Activated B cell treated with CpG ODN at 0.5 μM for 24 hours (primary cell): ENCODE data around the gene RNASE7. TPM values are rescaled to one million over a fixed set of nuclear protein-coding genes. Genes with fewer than 3 reads are reported as not detected.
A peak's percentile ranks its signal among the peaks of the same experiment; 100 is the strongest.

ENCODE experiments used
- ATAC-seq: fragments of 200-7000 bp; cut with Tn5 transposase; one replicate; pipeline ENCODE4 v1.10.0; 2021; ENCODE audit warnings: low read depth, mild to moderate bottlenecking, moderate library complexity
- CTCF ChIA-PET: fragments of 350-600 bp; sonication (Branson Sonifier 250); formaldehyde crosslinking; loops from one replicate; lab custom pipeline; 2021; ENCODE audit warnings: antibody characterized with exemption; lab: Charles Lee
- POLR2A ChIA-PET: fragments of 350-600 bp; sonication (Branson Sonifier 250); formaldehyde crosslinking; loops from one replicate; lab custom pipeline; 2021; ENCODE audit warnings: antibody characterized with exemption; lab: Charles Lee
- DNase-seq: peaks from one replicate; pipeline ENCODE4 v3.0.0; 2022
- H3K27ac Mint-ChIP-seq: one replicate; pipeline ENCODE4 v1.8.0; 2020; ENCODE audit warnings: mixed read lengths
- H3K27me3 Mint-ChIP-seq: one replicate; pipeline ENCODE4 v1.8.0; 2021; ENCODE audit warnings: mixed read lengths
- H3K36me3 Mint-ChIP-seq: one replicate; pipeline ENCODE4 v1.8.0; 2021; ENCODE audit warnings: low read depth, mixed read lengths
- H3K4me1 Mint-ChIP-seq: one replicate; pipeline ENCODE4 v1.8.0; 2021; ENCODE audit warnings: mixed read lengths
- H3K4me3 Mint-ChIP-seq: one replicate; pipeline ENCODE4 v1.8.0; 2020; ENCODE audit warnings: mild to moderate bottlenecking, mixed read lengths
- H3K9me3 Mint-ChIP-seq: one replicate; pipeline ENCODE4 v1.8.0; 2020; ENCODE audit warnings: mixed read lengths
- CTCF ChIP-seq: fragments of 200-600 bp; IDR thresholded peaks from one replicate; pipeline ENCODE4 v1.8.0; 2022; ENCODE audit warnings: antibody characterized with exemption, mild to moderate bottlenecking
- intact Hi-C: fragments of 100-400 bp; cut with micrococcal nuclease; formaldehyde crosslinking; loops from one replicate; pipeline ENCODE4 v1.15.1; 2024
- total RNA-seq: library from RNA; stranded (reverse); gene quantifications from 2 replicates; pipeline ENCODE4 v1.2.3, GENCODE V29; 2022

Gene RNASE7
- total RNA-seq, 1 donor from 2014 or later, result not detected

DNA sequence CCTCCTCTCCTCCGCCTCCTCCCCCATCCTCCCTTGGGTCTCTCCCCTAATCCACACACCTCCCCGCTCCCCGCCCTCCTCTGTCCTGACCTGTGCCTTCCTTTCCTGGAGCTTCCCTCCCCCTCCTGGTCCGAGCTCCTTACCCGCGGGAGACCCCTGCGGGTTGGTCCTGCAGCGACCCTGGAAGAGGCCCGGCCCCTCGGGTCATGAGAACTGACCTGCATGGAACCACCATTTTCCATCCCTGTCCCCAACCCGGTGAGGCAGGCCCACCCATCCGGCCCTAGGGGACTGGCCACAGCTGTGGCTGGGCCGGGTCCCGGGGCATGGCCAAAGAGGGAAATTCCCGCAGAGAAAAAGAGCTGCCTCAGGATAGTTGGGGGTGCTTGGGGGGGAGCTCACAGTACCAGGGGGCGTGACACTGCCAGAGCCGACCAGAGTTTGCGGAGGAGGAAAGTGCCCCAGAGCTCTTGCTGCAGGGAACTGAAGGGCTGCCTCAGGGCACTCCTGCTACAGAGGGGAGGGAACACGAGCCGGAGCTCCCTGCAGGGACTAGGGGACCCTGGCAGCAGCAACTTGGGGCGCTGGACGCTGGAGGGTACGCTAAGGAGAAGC is 28.6 kb downstream of the RNASE7 start:
- H3K4me1 Mint-ChIP-seq, result peaks cover 42% of the 10 kb centered on the region
- H3K27ac Mint-ChIP-seq, result peak overlapping the region; percentile 56
- H3K9me3 Mint-ChIP-seq, result no peaks in the 10 kb centered on the region
- ATAC-seq, result peak; percentile 22
- ChIA-PET CTCF (interaction anchor here (0.6 to 3.3 kb wide), 10 partner anchors 15 to 58 kb away, joined by 3 to 62 read pairs (median 5); partner anchors contain the start of gene TMEM253), POLR2A (interaction anchor here (0.8 to 2.6 kb wide), 7 partner anchors 17 to 59 kb away, joined by 3 to 21 read pairs (median 5); partner anchors contain the start of gene TMEM253)
- intact Hi-C loops, result loop anchor here (2.0 to 10.0 kb wide), 2 partner anchors 46 to 436 kb away; partner anchors contain the start of gene NDRG2
- DNase-seq, result no peak
- no peak for TF ChIP-seq CTCF
- peaks cover 13% of the 10 kb centered on the region for H3K27me3 Mint-ChIP-seq
- peak overlapping the region; percentile 83 for H3K4me3 Mint-ChIP-seq
- H3K36me3 Mint-ChIP-seq, result no peaks in the 10 kb centered on the region

DNA sequence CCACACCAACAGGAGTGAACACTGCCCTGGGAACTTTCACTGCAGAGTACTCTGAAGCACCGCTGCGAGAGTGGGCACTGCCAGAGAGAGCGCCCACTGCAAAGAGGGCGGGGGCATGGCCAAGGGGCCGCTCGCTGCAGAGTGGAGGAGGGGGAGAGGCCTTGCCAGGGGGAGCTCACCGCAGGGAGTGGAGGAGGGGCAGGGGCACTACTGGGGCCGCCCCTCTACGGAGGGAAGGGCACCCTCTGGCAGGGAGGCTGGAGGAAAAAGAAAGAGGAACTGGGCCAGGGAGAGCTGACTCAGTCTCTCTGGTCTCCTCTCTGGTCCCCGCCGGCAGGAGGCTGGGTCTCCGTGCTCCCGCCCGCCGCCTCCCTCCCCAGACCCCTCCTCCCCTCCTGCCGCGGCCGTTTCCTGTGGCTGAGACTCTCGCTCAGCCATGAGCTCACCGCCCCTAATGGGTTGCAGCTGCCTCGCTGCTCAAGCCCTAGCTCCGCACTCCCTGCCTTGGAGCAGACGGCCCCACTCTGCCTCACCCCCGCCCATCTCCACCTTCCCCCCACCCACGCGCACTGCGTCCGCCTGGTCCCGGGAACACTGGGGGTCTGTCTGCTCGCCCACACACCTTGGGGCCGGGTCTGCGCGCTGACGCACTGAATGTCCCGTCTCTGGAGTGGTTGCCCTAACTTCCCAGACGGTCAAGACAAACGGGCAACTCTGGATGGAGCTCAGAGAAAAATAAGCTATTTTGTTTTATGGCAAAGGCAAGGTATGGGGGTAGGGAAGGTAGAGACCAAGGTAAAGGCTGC is 29.3 kb downstream of the RNASE7 start:
- ATAC-seq, result peak; percentile 72
- intact Hi-C loops, result loop anchor here (2.0 to 10.0 kb wide), 2 partner anchors 47 to 437 kb away; partner anchors contain the start of gene NDRG2
- H3K27me3 Mint-ChIP-seq, result peaks cover 11% of the 10 kb centered on the region
- H3K4me3 Mint-ChIP-seq, result peak overlapping the region; percentile 83
- H3K36me3 Mint-ChIP-seq, result no peaks in the 10 kb centered on the region
- peak; percentile 63 for DNase-seq
- ChIA-PET CTCF (interaction anchor here (0.9 to 3.3 kb wide), 10 partner anchors 14 to 101 kb away, joined by 3 to 62 read pairs (median 5); partner anchors contain the start of gene TMEM253), POLR2A (interaction anchor here (0.6 to 2.6 kb wide), 8 partner anchors 16 to 522 kb away, joined by 3 to 21 read pairs (median 4); partner anchors contain the start of gene TMEM253)
- H3K27ac Mint-ChIP-seq, result peak overlapping the region; percentile 41
- H3K9me3 Mint-ChIP-seq, result no peaks in the 10 kb centered on the region
- H3K4me1 Mint-ChIP-seq, result peaks cover 42% of the 10 kb centered on the region
- no peak for TF ChIP-seq CTCF

- CTCF ChIA-PET, result interaction anchor here (0.9 to 3.3 kb wide), 8 partner anchors 14 to 101 kb away, joined by 3 to 62 read pairs (median 8); partner anchors contain the start of gene TMEM253
- Mint-ChIP-seq H3K27me3 (peaks cover 7% of the 10 kb centered on the region), H3K9me3 (no peaks in the 10 kb centered on the region), H3K4me3 (peak overlapping the region; percentile 83), H3K36me3 (no peaks in the 10 kb centered on the region), H3K4me1 (peaks cover 42% of the 10 kb centered on the region), H3K27ac (peak overlapping the region; percentile 18)
- intact Hi-C loops, result loop anchor here (10.0 kb wide), 1 partner anchor 437 kb away; no protein-coding TSS in a partner anchor
- POLR2A ChIA-PET, result interaction anchor here (0.6 to 2.6 kb wide), 3 partner anchors 32 to 523 kb away, joined by 4 to 21 read pairs (median 7); no protein-coding TSS in a partner anchor
- ATAC-seq, result no peak
- no peak for TF ChIP-seq CTCF
- DNase-seq, result no peak
Measured at GRCh38 chr14:21072031-21072473, 29.9 kb downstream of the RNASE7 start.

GRCh38 chr14:21072781-21073339 is 30.7 kb downstream of the RNASE7 start:
- intact Hi-C loops, result loop anchor here (10.0 kb wide), 1 partner anchor 438 kb away; no protein-coding TSS in a partner anchor
- Mint-ChIP-seq H3K27ac (peak overlapping the region; percentile 15), H3K9me3 (no peaks in the 10 kb centered on the region), H3K4me1 (peaks cover 42% of the 10 kb centered on the region), H3K27me3 (peaks cover 7% of the 10 kb centered on the region), H3K36me3 (no peaks in the 10 kb centered on the region), H3K4me3 (peak overlapping the region; percentile 4)
- no peak for DNase-seq
- ATAC-seq, result no peak
- ChIA-PET POLR2A (no interaction called here), CTCF (interaction anchor here (2.7 to 3.3 kb wide), 2 partner anchors 31 to 58 kb away, joined by 23 to 62 read pairs; partner anchors contain the start of gene TMEM253)
- TF ChIP-seq CTCF, result no peak
